T1000 (cell line): Measurements from ENCODE around the gene DLGAP4.

Source experiments
- DNase-seq: peaks from one replicate; lab custom pipeline; 2025; ENCODE audit warnings: mixed read lengths; lab: John Stamatoyannopoulos, UW

The DLGAP4 gene

GRCh38 chr20:36308353-36308752 is 2.2 kb downstream of the DLGAP4 start:
- no peak for DNase-seq

GRCh38 chr20:36308986-36309385 is 2.8 kb downstream of the DLGAP4 start:
- no peak for DNase-seq

DNA sequence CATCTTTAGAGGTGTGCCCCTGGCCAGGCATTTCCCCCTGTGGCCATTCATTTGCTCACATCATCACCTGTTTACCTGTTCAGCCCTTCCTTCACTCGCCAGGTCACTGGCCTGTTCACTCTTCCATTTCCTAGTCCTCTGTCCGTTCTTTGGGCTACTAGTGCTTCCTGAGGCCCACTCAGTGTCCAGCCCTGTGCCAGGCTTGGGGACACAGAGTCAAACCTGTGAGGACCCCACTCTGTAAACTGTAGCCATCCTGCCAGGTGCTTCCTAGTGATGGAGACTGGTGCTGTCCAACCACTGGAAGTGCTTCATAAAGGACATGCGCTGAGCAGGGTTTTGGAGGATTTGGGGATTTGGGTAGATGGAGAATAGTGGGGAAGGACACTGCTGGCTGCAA is 3.5 kb downstream of the DLGAP4 start:
- no peak for DNase-seq

DNA sequence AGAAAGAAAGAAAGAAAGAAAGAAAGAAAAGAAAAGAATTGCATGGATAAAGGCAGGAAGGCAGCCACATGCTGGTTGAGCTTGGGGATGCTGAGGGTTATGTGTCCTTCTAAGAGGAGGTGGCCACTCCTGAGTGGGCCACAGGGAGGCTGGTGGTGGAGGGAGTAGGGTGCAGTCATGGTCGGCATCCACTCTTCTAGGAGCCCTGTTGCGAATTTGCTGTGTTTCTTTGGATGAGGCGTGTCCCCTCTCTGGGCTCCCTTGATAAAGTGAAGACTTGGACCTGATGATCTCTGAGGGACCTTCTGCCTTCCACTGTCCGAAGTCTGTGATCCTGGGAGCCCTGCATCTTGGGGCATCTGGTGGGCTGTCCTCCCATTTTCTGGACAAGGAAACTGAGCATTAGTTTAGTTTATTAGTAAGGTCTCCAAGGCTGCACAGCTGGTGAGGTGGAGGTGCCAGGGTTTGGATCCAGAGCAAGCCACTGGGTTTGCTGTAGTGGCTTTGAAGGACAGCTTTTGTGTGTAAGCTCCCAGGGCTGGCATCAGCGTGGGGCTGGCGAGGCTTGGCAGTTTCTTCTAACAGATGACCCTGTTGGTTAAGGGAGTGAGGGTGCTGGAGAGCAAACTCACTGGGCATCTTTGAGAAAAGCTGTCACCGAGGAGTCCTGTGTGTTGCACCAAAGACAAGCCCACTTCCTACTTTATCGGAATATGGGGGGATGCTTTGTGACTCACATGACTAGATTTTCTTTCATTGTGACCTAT is 4.3 kb downstream of the DLGAP4 start:
- DNase-seq = no peak

- no peak for DNase-seq
Observed at GRCh38 chr20:36311141-36311853, 5.2 kb downstream of the DLGAP4 start.

- DNase-seq = no peak
Observed at GRCh38 chr20:36311854-36312723, 6.0 kb downstream of the DLGAP4 start.

GRCh38 chr20:36312724-36313441 is 6.7 kb downstream of the DLGAP4 start:
- no peak for DNase-seq

DNA sequence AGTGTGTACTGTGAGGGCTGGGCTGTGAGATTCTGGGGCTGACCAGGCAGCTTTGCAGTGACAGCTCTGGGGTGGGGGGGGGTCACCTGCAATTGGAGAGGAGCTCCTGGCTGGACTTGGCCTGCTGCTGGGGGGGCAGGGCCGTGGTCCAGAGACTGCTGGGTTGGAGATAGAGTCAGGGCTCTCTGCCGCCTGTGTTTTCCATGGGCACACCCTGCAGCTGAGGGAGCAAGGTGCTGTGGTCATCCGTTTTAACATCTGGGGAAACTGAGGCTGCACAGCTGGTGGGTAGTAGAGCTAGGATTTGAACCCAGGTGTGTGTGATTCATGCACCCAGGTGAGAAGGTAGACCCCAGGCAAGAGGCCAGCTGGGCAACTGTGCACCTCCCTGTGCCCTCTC is 7.3 kb downstream of the DLGAP4 start:
- no peak for DNase-seq

DNA sequence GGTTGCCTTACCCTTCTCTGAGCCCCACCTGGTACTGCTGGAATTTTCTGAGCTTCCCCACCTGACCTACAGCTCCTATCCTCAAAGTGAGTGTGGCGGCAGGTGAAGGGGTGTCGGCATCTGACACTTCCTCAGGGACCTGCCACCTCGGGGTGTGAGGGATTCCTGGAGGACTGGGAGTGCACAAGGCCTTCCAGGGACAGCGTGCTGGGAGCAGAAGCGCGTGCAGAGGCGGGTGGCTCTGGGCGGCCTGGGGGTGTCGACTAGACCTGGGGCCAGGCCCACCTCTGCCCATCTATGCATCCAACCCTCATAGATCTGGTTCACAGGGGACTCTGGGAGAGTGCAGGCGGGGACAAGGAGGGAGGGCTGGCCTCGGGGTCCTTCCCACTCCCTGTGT is 7.8 kb downstream of the DLGAP4 start:
- no peak for DNase-seq

- no peak for DNase-seq
Observed at GRCh38 chr20:36314734-36315544, 8.8 kb downstream of the DLGAP4 start.

GRCh38 chr20:36315545-36316351 is 9.6 kb downstream of the DLGAP4 start:
- no peak for DNase-seq

DNA sequence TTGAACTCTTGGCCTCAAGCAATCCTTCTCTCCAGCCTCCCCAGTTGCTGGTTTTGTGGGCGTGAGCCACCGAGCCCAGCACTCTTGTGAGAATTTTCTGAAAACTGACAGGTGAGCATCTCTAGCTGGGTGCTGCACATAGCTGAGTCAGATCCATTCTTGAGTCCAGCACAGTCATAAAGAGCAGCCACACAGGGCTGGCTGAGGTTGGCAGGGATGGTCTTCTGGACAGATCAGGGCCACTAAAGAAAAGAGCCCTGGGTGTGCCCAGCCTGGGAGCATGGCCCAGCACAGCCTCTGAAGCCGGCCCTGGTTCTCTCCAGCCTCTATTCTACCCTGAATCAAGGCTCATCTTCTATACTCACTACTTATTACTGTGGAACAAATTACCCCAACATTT is 11.5 kb downstream of the DLGAP4 start:
- no peak for DNase-seq

GRCh38 chr20:36318166-36318565 is 12.0 kb downstream of the DLGAP4 start:
- no peak for DNase-seq

DNA sequence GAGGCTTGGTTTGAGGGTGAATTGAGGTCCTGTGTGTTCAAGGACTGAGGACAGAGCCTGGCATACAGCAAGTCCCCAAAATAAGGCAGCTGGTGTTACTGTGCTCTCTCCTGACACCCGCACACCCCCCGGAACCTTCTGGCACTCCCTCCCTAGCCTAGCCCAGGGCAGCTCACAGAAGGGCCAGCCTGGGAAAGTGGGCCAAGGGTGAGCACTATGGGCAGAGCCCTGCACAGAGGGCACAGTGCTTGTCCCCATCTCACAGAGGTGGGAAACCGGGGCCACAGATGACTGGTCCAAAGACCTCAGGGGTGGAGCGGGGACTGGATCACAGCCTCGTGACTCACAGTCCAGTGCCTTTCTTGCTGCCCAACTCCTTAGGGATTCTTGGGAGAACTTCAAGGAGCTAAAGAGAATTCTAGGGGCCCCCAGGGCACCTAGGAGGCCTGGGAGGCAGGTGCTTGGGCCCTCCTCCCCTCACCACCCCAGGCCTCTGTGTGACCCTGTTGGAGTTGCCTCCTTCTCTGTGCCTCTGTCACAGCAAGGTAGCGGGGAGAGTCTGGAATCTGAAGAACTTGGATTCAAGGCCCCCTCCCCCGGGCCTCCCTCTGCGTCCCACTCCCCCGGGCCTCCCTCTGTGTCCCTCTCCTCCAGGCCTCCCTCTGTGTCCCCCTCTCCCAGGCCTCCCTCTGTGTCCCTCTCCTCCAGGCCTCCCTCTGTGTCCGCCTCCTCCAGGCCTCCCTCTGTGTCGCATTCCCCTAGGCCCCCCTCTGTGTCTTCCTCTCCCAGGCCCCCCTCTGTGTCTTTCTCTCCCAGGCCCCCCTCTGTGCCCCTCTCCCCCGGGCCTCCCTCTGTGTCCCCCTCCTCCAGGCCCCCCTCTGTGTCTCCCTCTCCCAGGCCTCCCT is 13.5 kb downstream of the DLGAP4 start:
- no peak for DNase-seq

DNA sequence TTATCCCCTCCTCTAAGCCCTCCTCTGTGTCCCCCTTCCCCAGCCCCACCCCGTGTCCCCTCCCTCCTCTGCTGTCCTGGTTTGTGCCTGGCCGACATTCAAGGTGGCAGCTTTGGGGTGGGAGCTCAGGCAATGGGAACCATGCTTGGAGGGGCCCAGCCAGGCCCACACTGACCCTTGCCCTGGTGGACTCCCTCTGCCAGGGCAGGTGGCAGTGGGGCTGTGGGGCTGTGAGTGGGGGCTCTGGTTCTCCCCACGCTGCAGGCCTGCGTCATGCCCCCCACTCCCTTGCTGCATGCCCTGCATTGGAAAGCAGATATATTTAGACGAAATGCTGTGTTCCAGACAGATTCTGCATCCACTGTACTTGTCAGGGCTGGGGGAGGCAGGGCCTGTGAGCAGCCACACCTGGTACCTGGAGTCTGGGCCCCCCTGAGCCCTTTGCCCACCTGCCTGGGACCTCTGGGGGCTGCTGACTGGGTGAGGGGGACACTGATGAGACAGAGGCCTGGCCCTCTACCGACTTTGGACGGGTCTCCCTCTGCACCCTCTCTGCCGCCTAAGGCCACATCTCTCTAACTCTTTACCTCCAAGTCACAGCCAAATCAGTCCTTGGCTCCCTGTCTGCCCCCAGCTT is 14.2 kb downstream of the DLGAP4 start:
- no peak for DNase-seq

DNA sequence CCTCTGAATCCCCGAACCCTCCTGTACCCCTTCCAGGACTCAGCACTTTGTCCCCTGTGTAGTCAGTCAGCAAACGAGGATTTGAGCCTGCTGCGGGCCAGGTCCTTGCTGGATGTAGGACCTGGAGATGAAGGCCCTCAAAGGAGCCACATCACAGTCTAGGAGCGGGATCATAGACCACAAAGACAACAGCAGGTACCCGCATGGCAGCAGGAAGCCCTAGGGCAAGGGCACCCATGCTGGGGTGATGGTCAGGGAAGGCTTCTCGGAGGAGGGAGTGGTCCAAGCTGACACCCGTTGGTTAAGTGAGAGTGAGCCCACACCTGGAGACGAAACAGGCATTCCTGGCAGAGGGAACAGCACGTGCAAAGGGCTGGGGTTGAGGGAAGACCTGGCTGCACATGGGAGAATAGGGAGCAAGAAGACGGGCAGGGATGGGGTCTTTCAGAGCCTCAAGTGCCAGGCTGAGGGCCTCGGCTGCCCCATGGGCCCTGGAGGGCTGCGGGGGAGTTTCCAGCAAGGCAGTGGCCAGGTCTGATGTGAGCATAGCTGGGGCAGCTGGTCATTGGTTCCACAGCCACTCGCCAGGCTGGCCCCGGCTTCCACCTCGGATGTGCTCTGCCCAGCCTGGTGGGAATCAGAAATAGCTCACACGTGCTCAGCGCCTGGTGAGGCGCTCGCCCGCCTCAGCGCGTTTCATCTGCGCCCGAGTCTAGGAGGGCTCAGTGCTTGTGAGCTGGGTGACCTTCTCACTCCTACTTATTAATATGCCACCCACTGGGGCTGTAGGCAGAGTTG is 15.0 kb downstream of the DLGAP4 start:
- no peak for DNase-seq

- no peak for DNase-seq
Observed at GRCh38 chr20:36322131-36322530, 16.0 kb downstream of the DLGAP4 start.

DNA sequence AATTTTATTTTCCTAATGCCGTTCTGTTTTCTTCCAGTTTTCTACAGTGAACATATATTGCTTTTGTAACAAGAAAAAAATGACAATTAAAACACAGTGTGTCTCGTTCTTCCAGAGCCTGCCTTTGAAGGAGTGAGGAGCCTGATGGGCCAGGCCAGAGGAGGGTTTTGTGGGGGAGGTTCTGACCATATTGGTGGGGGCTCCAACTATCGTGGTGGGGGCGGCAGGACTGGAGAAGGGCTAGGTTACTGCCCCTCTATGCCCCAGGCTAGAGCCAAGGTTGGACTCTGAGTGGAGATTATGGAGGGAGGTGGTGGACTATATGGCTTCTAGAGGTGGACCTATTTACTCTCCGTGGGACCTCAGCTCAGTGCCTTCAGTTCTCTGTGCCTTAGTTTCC is 24.0 kb downstream of the DLGAP4 start:
- DNase-seq = no peak
